H1 (cell line): ENCODE measurements around the gene UBXN4.

ENCODE experiments used
- EP300 ChIP-seq, 2 experiments: IDR thresholded peaks; 1 replicate in 1 of 2; 2 replicates in 1 of 2; pipeline ENCODE4 v1.6.1; 2011 to 2012; ENCODE audit warnings: low read depth in 2 of 2, low read length in 2 of 2, mild to moderate bottlenecking in 2 of 2, borderline replicate concordance in 1 of 2, inconsistent platforms in 1 of 2, moderate library complexity in 1 of 2
- GABPA ChIP-seq: IDR thresholded peaks from 2 replicates; pipeline ENCODE4 v1.6.1; 2011; ENCODE audit warnings: mild to moderate bottlenecking, low read length, moderate library complexity, borderline replicate concordance; ENCODE audit not compliant: insufficient read depth
- POLR2A ChIP-seq, 2 experiments: IDR thresholded peaks; 1 replicate in 1 of 2; 2 replicates in 1 of 2; pipeline ENCODE4 v1.6.1; 2011; ENCODE audit warnings: low read depth in 2 of 2, low read length in 2 of 2, mild to moderate bottlenecking in 2 of 2; ENCODE audit errors: control extremely low read depth in 1 of 2

DNA sequence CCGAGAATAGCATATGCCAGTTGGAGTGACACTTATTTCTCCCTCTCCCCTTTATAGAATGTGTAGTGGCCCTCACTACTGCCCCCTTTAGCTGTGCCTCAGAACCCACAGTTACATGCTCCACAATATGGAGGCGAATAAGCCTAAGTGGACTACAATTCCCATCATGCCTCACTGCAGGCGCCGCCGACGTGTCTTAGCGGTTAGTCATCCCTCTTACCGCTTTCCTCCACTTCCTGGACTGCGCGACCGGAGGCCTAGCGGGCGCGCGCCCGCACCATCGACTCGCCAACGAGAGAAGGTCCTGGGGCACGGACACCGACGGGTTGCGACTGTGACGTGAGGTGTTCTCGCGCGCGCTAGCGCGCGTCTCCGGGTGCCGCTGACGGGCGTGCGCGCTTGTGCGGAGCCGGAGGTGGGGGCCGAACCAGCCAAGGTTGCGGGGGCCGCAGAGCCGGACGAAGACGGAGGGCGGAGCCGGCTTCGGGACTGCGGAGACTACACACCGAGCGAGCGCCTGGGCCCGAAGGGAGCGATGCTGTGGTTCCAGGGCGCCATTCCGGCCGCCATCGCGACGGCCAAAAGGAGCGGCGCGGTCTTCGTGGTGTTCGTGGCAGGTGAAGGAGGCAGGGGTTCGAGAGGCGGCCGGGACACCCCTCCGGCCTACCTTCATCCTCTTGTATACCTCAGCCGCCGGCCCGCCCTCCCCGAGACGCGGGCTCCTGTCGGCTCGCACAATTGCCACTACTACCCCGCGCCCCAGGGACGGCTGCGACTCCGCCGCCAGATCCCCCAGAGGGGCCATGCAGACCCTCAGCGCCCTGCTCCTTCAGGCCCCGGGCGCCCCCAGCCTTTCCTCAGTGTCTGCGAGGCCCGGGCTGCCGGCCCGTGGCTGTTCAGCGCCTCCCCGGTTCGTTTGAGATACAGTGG, at the start of gene UBXN4:
- TF ChIP-seq POLR2A (IDR thresholded peaks at IDR 0.05; ENCODE audit: control extremely low read depth in 1 of 2, low read depth in 2 of 2, low read length in 2 of 2) = peak; percentile 60 to 94
- TF ChIP-seq GABPA = no peak
- no peak for TF ChIP-seq EP300 (IDR thresholded peaks at IDR 0.05; ENCODE audit: borderline replicate concordance in 1 of 2, low read depth in 2 of 2, low read length in 2 of 2)
